GM20431 (cell line): ENCODE measurements around the gene PSEN2.
"Not testable (repeated sequence)": the region's sequence is repeated elsewhere in the genome, so short reads cannot be mapped to it uniquely, and the experiment has no call there.

Experiments
- in situ Hi-C: fragments of 300-500 bp; cut with MseI, MboI; formaldehyde crosslinking; loops from one replicate; pipeline ENCODE4 v1.15.0; 2020; ENCODE audit warnings: low sequenced_read_pairs; ENCODE audit not compliant: unreplicated experiment

PSEN2 gene

DNA sequence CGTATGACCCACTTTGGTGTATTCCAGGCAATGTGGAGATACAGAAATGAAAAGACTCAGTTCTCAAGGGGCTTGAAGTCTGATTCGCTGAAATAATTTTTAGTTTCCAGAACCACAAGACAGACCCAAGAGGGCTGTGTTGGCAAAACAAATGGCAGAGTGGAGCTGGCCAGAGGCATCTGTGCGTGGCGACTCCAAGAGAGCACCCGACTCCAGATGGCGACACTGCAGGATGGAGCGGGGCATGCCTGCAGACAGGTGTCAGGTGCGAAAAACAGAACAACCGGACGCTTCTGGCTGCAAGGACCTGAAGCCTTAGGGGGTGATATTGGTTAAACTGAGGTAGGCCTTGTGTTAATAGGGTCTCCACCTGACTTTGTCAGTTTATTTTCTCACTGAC, 38.0 kb downstream of the PSEN2 start:
- in situ Hi-C loops, result no loop called here

DNA sequence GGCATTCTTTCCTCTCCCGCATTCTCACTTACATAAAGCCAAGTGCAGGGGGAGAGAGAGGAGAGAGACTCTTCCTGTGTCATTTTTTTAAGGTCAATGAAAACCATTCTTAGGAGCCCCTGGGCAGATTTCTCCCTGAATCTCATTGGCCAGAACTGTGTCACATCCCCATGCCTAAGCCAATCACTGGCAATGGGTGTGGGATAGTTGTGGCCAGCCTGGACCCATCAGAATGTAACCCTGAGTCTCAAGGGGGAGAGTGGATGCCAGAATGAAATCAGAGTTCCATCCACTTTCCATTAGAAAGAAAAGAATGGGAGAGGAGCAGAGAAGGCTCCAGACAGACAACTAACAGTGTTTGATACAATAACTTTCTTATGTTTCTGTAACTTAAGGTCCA, 38.5 kb downstream of the PSEN2 start:
- in situ Hi-C loops, result no loop called here

DNA sequence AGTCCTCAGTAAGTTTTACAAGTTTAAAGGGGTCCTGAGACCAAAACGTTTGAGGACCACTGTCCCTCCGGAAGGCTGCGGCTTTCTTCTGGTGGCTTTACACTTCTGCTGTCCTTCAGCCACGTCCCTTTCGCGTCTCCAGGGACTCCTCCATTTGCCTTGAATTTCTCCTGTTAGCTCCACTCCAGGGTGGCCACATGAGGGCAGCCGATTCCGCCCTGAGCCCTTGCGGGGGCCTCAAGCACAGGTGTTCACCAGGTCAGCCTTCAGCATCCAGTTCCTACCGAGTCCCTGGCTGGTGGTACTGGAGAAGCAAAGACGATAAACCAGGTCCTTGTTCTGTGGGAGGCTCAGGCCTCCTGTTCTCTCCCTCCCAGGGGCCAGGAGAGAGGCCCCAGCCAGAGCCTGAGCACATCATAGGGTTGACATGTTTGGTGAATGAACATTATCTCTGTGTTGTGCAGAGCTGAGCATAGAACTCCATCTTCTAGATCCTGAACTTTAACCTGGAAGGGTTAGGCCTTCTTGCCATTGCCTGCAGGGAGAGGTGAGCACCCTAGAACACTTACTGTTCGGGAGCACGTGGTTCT, 42.3 kb downstream of the PSEN2 start:
- in situ Hi-C loops, result no loop called here

DNA sequence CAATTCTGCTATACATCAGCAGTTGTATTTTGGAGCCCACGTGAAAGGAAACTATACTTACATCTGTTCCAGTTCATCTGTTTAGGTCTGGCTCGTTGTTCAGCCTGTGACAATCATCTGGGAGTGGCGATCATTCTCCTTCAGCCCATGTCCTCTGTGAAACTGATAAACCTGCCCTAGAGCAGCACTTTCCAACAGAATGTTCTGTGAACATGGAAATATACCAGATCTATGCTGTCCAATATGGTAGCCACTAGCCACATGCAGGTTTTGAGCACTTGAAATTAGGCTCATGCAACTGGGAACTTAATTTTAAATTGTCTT, 45.2 kb downstream of the PSEN2 start:
- in situ Hi-C loops, result no loop called here

DNA sequence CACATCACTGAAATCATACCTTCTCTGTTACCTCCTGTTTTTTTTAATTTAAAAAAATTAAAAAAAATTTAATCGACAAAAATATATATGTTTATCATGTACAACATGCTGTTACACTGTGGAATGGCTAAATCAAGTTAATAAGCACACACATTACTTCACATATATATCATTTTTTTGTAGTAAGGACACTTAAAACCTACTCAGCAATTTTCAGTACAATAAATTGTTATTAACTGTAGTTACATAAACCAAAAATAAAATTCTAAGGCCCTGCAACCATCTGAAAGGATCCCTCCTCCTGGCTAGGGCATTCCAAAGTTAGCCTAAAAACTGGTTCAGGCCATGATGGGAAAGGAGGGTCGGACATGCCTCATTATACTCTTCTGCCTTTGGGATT, 46.1 kb downstream of the PSEN2 start:
- in situ Hi-C loops, result no loop called here

DNA sequence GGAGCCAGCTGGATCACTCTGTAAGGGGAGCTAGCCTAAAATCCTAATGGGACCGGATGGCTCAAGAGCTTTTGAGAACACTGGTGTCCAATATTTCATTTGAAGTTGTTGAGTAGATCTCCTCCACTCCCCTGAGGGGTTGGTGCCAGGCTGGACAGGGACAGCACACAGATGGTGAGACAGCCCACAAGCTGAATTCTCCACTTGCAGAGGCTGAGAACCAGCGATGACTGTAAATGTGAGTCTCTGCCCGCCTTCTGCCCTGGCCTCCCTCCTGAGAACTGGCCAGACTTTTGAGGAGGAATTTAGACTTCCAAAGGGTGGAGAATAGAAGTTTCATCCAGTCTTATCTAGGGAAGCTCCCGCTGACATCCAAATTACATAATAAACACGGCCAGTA, 49.2 kb downstream of the PSEN2 start:
- in situ Hi-C loops, result no loop called here

DNA sequence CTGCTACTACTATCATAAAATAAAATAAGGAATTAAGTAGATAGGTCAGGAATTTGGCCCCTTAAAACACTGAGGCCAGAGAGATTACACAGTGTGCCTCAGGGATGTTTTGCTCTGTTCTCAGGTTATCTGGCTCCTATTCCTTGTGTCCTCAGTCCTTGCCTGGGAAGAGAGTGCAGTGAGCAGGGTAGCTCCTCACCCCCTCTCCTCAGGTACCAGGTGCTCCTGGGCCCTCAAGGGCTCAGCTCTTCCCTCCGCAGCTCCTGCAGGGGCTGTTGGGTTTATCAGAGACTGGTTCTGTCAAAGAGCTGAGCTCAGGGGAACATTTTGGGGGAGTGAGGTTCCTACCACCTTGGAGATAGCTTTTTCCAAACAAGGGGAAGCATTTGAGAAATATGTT, 49.6 kb downstream of the PSEN2 start:
- in situ Hi-C loops, result no loop called here

DNA sequence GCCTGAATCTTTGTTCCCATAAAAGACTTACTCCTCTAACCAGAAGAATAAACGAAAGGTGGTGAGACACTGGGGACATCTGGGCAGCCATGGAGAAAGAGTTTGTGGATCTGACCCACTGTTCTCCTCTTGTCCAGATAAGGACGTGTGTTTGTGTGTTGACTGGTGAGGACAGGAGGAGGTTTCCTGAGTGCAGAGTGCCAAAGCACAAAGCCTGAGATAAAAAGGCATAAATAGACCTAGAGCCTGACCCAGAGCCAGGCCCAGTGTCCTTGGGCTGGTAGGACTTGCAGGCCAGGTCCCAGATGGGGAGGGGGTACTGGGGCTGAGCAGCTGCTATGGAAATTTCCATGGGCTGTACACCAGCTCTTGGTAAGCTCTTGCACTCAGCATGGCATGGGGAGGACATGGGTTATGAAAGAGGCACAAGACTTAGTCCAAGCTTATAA, 50.1 kb downstream of the PSEN2 start:
- in situ Hi-C loops, result no loop called here

DNA sequence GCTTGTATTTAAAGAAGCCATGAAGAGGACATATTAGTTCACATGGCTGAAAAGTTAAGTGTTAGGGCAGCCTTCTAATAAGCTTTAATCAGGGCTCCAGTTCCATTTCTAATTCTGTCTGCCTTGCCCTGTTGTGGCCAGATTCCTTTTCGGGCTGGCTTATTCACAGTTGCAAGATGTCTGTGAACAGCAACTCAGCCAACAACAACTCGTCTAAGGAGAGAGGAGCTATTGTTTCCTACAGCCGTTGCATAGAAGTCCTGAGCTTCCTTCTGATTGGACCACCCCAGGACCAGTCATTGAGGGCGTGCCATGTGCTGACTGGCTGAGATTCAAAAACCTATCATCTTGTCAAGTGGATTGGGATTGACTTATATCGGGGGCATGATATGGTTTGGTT, 51.1 kb downstream of the PSEN2 start:
- in situ Hi-C loops, result no loop called here

DNA sequence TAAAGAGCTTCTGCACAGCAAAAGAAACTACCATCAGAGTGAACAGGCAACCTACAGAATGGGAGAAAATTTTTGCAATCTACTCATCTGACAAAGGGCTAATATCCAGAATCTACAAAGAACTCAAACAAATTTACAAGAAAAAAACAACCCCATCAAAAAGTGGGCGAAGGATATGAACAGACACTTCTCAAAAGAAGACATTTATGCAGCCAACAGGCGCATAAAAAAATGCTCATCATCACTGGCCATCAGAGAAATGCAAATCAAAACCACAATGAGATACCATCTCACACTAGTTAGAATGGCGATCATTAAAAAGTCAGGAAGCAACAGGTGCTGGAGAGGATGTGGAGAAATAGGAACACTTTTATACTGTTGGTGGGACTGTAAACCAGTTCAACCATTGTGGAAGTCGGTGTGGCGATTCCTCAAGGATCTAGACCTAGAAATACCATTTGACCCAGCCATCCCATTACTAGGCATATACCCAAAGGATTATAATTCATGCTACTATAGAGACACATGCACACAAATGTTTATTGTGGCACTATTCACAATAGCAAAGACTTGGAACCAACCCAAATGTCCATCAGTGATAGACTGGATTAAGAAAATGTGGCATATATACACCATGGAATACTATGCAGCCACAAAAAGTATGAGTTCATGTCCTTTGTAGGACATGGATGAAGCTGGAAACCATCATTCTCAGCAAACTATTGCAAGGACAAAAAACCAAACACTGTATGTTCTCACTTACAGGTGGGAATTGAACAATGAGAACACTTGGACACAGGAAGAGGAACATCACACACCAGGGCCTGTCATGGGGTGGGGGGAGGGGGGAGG, 59.1 kb downstream of the PSEN2 start:
- in situ Hi-C loops, result not testable (repeated sequence)

DNA sequence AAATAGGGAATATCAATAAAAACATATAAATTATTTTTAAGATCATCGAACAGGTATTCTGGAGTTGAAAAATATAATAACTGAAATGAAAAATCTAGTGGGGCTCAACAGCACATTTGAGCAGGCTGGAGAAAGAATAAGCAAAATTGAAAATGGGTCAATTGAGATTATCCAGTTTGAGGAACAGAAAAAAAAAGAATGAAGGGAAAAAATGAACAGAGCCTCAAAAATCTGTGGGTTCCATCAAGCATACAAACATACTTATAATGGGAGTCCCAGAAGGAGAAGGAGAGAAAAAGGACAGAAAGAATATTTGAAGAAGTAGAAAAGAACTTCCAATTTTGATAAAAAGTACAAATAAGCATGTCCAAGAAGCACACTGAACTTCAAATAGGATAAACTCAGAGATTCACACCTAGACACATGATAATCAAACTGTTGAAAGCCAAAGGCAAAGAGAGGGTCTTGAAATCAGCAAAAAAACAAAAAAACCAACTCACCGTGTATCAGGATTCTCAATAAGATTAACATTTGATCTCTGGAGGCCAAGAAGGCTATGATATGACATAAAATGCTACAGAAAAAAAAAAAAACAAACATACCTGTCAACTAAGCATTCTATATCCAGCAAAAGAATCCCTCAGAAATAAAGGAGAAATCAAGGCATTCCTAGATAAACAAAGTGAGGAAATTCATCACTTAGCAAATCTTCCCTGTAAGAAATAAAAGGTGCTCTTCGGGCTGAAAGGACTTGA, 64.2 kb downstream of the PSEN2 start:
- in situ Hi-C loops, result no loop called here

DNA sequence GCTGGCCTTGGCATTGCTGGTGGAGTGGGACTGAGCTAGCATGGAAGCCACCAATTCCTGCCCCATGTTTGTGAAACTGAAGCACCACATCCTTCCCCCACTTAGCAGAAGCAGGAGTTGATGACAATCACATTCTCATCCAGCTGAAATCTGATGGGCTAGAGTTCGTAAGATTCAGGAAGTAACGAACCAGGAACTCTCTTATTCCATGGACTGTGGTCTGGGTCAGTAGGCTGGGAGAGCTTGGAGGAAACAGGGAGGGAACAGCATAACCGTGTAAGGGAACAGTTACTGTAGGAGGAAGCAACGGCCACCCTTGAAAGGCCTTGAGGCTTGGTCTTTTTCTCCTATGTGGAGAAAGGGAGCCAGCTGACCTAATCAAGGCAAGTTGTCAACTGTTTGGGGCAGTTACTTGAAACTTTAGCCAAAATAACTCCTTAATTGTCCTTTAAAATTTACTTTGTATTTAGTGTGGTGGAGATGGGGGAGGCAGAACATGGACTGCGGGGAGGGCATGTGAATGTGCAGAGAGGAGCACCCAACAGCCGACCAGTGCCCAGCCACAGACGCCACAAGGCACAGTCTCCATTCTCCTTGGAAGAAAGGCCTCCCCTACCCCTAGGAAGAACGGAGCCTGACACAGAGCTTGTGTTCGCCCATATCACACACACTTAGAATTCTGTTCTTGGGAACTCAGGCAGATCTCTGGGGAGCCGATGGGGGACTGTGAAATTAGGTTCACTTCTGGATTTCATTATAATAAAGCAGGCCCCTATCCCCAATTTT, 67.7 kb downstream of the PSEN2 start:
- in situ Hi-C loops, result no loop called here

DNA sequence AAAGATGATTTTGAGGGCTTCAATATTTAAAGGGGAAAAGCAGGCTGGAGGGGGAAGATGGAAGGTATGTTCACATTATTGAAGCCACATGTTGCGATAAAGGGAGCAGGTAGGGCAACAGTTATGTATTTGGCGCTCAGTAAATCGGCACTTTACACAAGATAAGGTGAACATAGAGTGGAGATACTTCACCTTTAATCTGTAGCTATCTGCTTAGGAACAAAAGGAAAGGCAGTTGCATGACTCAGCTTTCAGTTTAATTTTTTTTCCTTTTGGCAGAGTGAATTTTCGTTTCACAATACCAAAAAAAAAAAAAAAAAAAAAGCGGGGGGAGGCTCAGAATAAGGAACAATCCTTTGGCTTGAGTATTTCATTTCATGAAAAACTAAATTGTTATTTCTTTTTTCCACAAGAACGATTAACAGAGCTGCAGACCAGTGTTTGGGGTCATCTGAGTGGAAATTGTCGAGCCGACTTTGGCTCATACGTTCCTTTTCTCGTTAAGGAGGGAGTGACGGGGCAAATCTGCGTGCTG, 68.6 kb downstream of the PSEN2 start:
- in situ Hi-C loops, result no loop called here

DNA sequence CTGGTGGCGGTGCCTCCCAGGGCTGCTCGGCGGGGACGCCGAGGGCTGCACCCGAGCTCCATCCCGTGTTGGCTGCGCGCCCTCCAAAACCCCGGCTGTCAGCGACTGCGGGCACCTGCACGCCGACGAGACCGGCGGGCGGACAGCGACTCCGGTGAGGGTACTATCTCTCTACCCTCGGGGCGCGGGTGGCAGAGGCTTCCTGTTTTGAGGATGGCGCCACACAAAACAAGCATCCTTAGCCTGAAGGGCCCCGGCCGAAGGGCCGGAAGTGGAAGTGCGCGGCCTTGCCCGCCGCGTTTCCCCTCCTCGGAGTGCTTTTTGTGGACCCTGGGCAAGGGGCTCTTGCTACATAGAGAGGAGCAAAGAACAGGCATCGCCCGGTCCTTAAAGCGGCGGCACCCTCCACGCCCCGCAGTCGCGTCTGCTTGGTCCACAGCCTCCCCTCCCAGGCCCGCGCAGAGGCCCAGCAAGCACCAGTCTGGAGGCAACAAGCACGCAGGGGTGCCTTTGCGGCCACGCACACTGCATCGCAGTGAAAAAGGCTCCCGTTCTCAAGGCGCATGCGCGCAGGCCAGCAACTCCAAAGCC, 69.1 kb downstream of the PSEN2 start:
- in situ Hi-C loops, result no loop called here

DNA sequence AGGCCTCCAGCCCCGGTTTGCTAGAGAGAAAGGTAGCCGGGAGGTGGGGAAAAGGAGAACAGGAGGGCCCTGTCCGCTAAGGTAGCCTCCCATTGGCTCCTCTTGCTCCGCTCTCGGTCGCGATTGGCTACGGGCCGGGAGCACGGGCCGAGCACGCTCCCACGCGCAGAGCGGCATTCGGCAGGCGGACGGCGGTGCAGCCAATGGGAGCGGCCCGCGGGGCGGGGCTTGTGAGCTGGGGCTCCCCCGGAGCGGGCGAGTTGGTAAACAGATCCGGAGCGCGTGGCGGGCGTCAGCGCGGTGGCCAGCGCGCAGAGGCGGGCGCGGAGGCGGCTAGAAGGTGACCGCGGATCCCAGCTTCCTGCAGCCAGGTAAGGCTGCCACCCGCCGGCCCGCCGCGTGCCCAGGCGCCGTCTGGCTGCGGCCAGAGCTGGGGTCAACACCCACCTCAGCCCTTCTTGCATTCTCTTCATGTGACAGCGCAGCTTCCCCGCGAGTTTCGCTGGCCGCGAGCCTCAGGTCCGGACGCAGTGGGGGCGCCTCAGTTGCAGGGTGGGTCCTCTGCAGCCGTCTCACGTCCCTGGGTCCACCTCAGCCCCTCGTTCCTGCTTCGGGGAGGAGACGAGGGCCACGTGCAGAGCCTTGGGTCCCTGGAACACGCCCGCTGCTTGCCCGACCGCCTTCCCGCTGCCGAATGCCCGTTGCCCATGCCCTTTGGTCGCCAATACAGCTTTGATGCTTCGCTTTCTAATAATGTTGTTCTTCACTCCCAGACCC, 69.8 kb downstream of the PSEN2 start, which contains the start of gene COQ8A:
Gene COQ8A (plus strand): TSS at position 266 of the 777 bp plus-strand sequence. CDS start 21,092 bp downstream, outside the sequence.
- in situ Hi-C loops, result no loop called here

DNA sequence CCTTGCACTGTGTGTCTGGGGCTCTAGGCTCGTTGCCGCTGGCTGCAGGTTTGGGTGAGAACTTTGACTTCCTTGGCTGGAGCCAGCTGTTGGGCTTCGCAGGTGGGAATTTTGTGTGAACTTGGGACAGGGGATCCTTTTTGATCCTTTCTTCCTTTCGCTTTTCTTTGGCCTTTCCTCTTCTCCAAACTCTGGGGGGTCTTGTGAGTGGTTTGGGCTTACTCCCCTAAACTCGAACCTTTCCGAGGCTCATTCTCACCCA, 70.3 kb downstream of the PSEN2 start:
- in situ Hi-C loops, result no loop called here

DNA sequence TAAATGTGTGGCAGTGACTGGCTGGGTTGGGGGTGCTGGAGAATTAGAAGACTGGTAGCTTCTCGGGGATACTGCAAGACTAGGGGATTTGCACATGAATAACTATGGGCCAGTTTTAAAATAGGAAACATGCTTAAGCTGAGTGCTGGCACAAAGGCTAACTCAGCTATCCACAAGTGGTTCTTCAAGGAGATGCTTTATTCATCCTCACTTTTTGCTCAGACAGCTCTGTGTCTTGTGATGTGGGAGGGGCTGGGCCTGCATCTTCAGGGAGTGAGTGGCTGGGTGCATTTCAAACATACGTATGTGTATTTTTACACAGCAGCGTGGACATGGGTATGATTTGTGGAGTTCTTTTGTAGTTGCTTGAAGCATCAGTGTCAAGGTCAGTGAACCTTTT, 72.0 kb downstream of the PSEN2 start:
- in situ Hi-C loops, result no loop called here

DNA sequence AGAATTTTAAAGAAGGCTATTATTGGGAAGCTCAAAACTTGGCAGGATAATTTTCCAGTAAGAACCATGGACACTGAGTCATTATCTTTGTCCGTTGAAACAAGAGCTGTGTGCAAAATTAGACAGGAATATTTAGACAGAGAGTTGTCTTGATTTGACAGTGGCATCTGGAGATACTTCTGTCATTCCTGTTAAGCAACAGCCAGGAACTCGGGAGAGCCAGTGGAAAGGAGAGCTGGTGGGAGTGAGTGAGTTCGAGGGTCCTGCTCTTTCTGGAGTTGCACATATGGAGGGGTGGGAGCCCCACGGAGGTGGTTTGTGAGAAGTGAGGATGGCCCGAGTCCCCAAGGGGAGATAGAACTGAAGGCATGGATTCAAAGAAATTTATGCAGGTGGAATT, 72.7 kb downstream of the PSEN2 start:
- in situ Hi-C loops, result no loop called here

DNA sequence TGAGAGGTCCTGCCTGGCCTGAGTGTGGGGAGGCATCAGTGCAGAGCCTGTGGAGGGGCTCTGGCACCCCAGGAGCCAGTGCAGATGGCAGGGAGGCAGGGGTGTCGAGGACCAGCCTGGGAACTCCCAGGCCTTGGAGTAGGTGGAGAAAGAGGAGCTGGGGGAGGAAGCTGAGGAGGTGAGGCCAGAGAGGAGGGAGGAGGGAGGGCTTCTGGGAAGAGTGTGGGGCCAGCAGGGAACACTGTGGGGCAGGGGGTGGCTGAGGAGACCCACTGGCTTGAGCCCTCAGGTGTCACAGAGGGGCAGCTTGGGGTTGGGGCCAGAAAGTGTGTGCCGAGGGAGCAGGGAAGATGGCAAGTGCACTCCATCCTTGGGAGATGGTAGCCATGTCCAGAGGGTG, 73.5 kb downstream of the PSEN2 start:
- in situ Hi-C loops, result no loop called here
